HCT116 (cell line): ENCODE results near the gene CLEC3B. TPM values are rescaled to one million over a fixed set of nuclear protein-coding genes. Genes with fewer than 3 reads are reported as not detected.

Source experiments
- ATAC-seq: fragments of 200-7000 bp; cut with Tn5 transposase; 2 replicates; pipeline ENCODE4 v1.9.1; 2020; ENCODE audit warnings: mild to moderate bottlenecking, moderate library complexity
- BruUV-seq: library from RNA; stranded (reverse); fragments of 400-500 nt; replicated peaks from 2 replicates; lab custom pipeline; 2021; lab: Mats Ljungman, UMichigan
- CTCF ChIA-PET: fragments of 300-600 bp; sonication (Branson Sonifier 250); formaldehyde crosslinking; loops from one replicate; lab custom pipeline; 2021; ENCODE audit warnings: antibody characterized with exemption; lab: Charles Lee
- POLR2A ChIA-PET: fragments of 300-600, 350-600 bp; sonication (Branson Sonifier 250); formaldehyde crosslinking; loops from one replicate; lab custom pipeline; 2021; ENCODE audit warnings: antibody characterized with exemption; lab: Charles Lee
- RAD21 ChIA-PET, 2 experiments: fragments of 300-600 bp; sonication (Branson Sonifier 250); formaldehyde crosslinking; loops; one replicate each; lab custom pipeline; 2023; ENCODE audit warnings: low total read pairs in 2 of 2; ENCODE audit not compliant: uncharacterized antibody in 2 of 2, unreplicated experiment in 2 of 2, low non-redundant PET in 1 of 2; lab: Charles Lee
- DNase-seq: peaks from one replicate; pipeline ENCODE4 v3.0.0-alpha.2; 2010; ENCODE audit warnings: low read depth, low spot score
- H2AFZ ChIP-seq: fragments of 200-600 bp; shearing (Covaris generic), sonication (generic); 2 replicates; pipeline ENCODE4 v1.6.1; 2017; ENCODE audit warnings: low read depth, mixed run types, mixed read lengths, antibody characterized with exemption, low read length; ENCODE audit not compliant: poor library complexity, severe bottlenecking
- H3K27ac ChIP-seq: 2 replicates; pipeline ENCODE4 v1.5.1; 2012; ENCODE audit warnings: low read depth, low read length
- H3K27me3 ChIP-seq: fragments of 200-600 bp; sonication (generic); 2 replicates; pipeline ENCODE4 v1.6.1; 2016; ENCODE audit warnings: mixed run types, low read length, mixed read lengths; ENCODE audit not compliant: insufficient read depth
- H3K36me3 ChIP-seq, 2 experiments: fragments of 200-500 bp in 1 of 2; fragments of 200-600 bp in 1 of 2; sonication (Bioruptor generic) in 1 of 2; sonication (generic) in 1 of 2; 2 replicates each; pipeline versions ENCODE4 v1.5.1 to v1.6.1; 2014 to 2016; ENCODE audit warnings: low read length in 2 of 2, inconsistent platforms in 1 of 2, mixed read lengths in 1 of 2, mixed run types in 1 of 2; ENCODE audit not compliant: insufficient read depth in 2 of 2, control insufficient read depth in 1 of 2
- H3K4me1 ChIP-seq, 2 experiments: fragments of 200-600 bp in 1 of 2; sonication (generic) in 1 of 2; 2 replicates each; pipeline versions ENCODE4 v1.5.1 to v1.6.1; 2012 to 2017; ENCODE audit warnings: low read length in 2 of 2, inconsistent platforms in 1 of 2, mild to moderate bottlenecking in 1 of 2, mixed read lengths in 1 of 2, mixed run types in 1 of 2, moderate library complexity in 1 of 2; ENCODE audit not compliant: insufficient read depth in 2 of 2, control insufficient read depth in 1 of 2
- H3K4me2 ChIP-seq: fragments of 200-600 bp; sonication (generic); 2 replicates; pipeline ENCODE4 v1.6.1; 2017; ENCODE audit warnings: mixed run types, low read length, mixed read lengths
- H3K4me3 ChIP-seq, 2 experiments: fragments of 200-600 bp in 1 of 2; sonication (generic) in 1 of 2; replicated peaks in 1 of 2; 2 replicates each; pipeline ENCODE4 v1.5.1; 2011 to 2016; ENCODE audit warnings: low read length in 2 of 2, control low read depth in 1 of 2, low read depth in 1 of 2, mild to moderate bottlenecking in 1 of 2, mixed read lengths in 1 of 2, mixed run types in 1 of 2
- H3K79me2 ChIP-seq: fragments of 200-600 bp; sonication (generic); 2 replicates; pipeline ENCODE4 v1.6.1; 2017; ENCODE audit warnings: mild to moderate bottlenecking, mixed run types, low read length, moderate library complexity, mixed read lengths; ENCODE audit not compliant: insufficient read depth
- H3K9ac ChIP-seq: fragments of 200-600 bp; sonication (generic); 2 replicates; pipeline ENCODE4 v1.6.1; 2016; ENCODE audit warnings: low read length, mixed read lengths
- H3K9me2 ChIP-seq: fragments of 200-600 bp; sonication (generic), shearing (Covaris generic); 2 replicates; pipeline ENCODE4 v1.6.1; 2017; ENCODE audit warnings: mixed run types, mild to moderate bottlenecking, moderate library complexity; ENCODE audit not compliant: insufficient read depth
- H3K9me3 ChIP-seq, 2 experiments: fragments of 200-500 bp in 1 of 2; fragments of 200-600 bp in 1 of 2; sonication (Bioruptor generic) in 1 of 2; sonication (generic) in 1 of 2; 2 replicates each; pipeline ENCODE4 v1.6.1; 2014 to 2017; ENCODE audit warnings: low read length in 2 of 2, mixed read lengths in 2 of 2, inconsistent platforms in 1 of 2, low read depth in 1 of 2, mild to moderate bottlenecking in 1 of 2, mixed run types in 1 of 2, moderate library complexity in 1 of 2; ENCODE audit not compliant: control insufficient read depth in 1 of 2, insufficient read depth in 1 of 2
- H4K20me1 ChIP-seq: fragments of 200-600 bp; sonication (generic), shearing (Covaris generic); 2 replicates; pipeline ENCODE4 v1.6.1; 2017; ENCODE audit warnings: mixed run types, mild to moderate bottlenecking, moderate library complexity; ENCODE audit not compliant: insufficient read depth
- CBX3 ChIP-seq: IDR thresholded peaks from 2 replicates; pipeline ENCODE4 v1.6.1; 2012; ENCODE audit warnings: low read depth
- EZH2 ChIP-seq: fragments of 200-600 bp; sonication (generic); IDR thresholded peaks from 2 replicates; pipeline ENCODE4 v1.6.1; 2017; ENCODE audit warnings: antibody characterized with exemption, mixed run types
- FOSL1 ChIP-seq: IDR thresholded peaks from 2 replicates; pipeline ENCODE4 v1.6.1; 2012; ENCODE audit warnings: low read depth
- JUND ChIP-seq: IDR thresholded peaks from 2 replicates; pipeline ENCODE4 v1.6.1; 2012
- POLR2AphosphoS5 ChIP-seq: IDR thresholded peaks from 2 replicates; pipeline ENCODE4 v1.6.1; 2011; ENCODE audit warnings: mild to moderate bottlenecking, low read depth, low read length, moderate library complexity
- SP1 ChIP-seq: IDR thresholded peaks from 2 replicates; pipeline ENCODE4 v1.6.1; 2012; ENCODE audit warnings: low read depth
- SRF ChIP-seq: IDR thresholded peaks from 2 replicates; pipeline ENCODE4 v1.6.1; 2012; ENCODE audit warnings: low read depth
- intact Hi-C: fragments of 100-400 bp; cut with micrococcal nuclease; formaldehyde crosslinking; loops from 2 replicates; pipeline ENCODE4 v1.10.0; 2022
- total RNA-seq: library from RNA; stranded (reverse); gene quantifications from one replicate; pipeline ENCODE4 v1.2.1, GENCODE V29; 2021; ENCODE audit not compliant: unreplicated experiment

CLEC3B gene
- total RNA-seq, 1 experiment from 2014 or later, result 0.57 TPM

DNA sequence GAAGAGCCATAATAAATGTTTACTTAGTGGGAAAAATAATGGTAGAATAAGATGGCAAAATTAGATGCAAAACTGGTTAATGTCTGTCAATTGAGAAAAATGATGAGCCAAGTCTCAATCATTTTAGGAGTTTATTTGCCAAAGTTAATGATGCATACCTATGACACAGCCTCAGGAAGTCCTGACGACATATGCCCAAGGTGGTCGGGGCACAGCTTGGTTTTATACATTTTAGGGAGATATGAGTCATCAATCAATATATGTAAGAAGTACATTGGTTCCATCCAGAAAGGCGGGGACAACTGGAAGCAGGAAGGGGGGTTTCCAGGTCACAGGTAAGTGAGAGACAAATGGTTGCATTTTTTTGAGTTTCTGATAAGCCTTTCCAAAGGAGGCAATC, 31.5 kb downstream of the CLEC3B start:
- H3K9ac ChIP-seq, result no peak overlapping the region
- H4K20me1 ChIP-seq, result no peaks in the 10 kb centered on the region
- H2AFZ ChIP-seq, result no peak overlapping the region
- H3K4me3 ChIP-seq, result no peak overlapping the region
- H3K4me1 ChIP-seq, result peaks cover 30 to 49% of the 10 kb centered on the region in 2 experiments; a peak in 3 of 4 replicates
- ChIA-PET RAD21 (no interaction called here), POLR2A (no interaction called here), CTCF (interaction anchor here (1.8 to 1.9 kb wide), 2 partner anchors 20 to 153 kb away, joined by 3 to 8 read pairs; no protein-coding TSS in a partner anchor)
- no TSS peak for BruUV-seq
- no peak for DNase-seq
- H3K9me3 ChIP-seq, result no peaks in the 10 kb centered on the region
- peak overlapping the region; percentile 53 for H3K4me2 ChIP-seq
- no peaks in the 10 kb centered on the region for H3K36me3 ChIP-seq
- no peaks in the 10 kb centered on the region for H3K27me3 ChIP-seq
- no peaks in the 10 kb centered on the region for H3K79me2 ChIP-seq
- no peak for ATAC-seq
- H3K27ac ChIP-seq, result no peak overlapping the region
- intact Hi-C loops, result no loop called here
- no peaks in the 10 kb centered on the region for H3K9me2 ChIP-seq
- TF ChIP-seq JUND (peak; percentile 58), SP1 (peak; percentile 33; the same call in 1 of the 2 replicates), POLR2AphosphoS5 (no peak), FOSL1 (peak; percentile 65)

DNA sequence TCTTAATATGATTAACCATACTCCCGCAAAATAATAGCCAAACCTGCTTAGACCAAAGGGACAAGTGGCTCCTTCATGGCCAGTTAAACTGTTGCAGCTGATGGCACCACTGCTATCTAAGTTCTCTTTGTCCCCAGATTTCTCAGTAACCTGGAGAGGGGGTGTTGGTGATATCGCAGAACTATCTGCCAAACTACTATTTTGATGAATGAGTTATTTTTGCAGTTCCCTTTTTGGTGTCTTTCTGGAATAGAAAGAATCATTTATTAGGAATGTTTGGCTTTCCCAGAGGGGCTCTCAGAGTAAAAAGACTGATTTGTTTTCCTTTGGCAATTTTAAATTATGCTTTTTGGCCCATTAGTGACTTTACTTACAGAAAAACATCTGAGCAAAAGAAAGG, 33.0 kb downstream of the CLEC3B start:
- Histone ChIP-seq H4K20me1 (no peaks in the 10 kb centered on the region), H3K9ac (no peak overlapping the region), H3K27me3 (no peaks in the 10 kb centered on the region), H2AFZ (no peak overlapping the region), H3K9me2 (no peaks in the 10 kb centered on the region), H3K36me3 (no peaks in the 10 kb centered on the region), H3K4me1 (peaks cover 30 to 46% of the 10 kb centered on the region in 2 experiments; a peak in 3 of 4 replicates), H3K27ac (no peak overlapping the region), H3K4me2 (no peak overlapping the region), H3K9me3 (no peaks in the 10 kb centered on the region), H3K4me3 (no peak overlapping the region), H3K79me2 (no peaks in the 10 kb centered on the region)
- no TSS peak for BruUV-seq
- ATAC-seq (no peak), DNase-seq (no peak)
- ChIA-PET POLR2A (no interaction called here), RAD21 (no interaction called here), CTCF (no interaction called here)
- TF ChIP-seq SRF (no peak), EZH2 (no peak), CBX3 (no peak)
- intact Hi-C loops, result no loop called here
